OCI-LY7 (cell line): Measurements from ENCODE around the gene AMBP. TPM values are rescaled to one million over a fixed set of nuclear protein-coding genes. Genes with fewer than 3 reads are reported as not detected.

Source experiments
- BruUV-seq: library from RNA; stranded (reverse); fragments of 400-500 nt; replicated peaks from 2 replicates; lab custom pipeline; 2021; lab: Mats Ljungman, UMichigan
- CTCF ChIA-PET: fragments of 300-600 bp; sonication (Branson Sonifier 250); formaldehyde crosslinking; loops from one replicate; lab custom pipeline; 2022; ENCODE audit warnings: antibody characterized with exemption; ENCODE audit not compliant: unreplicated experiment; lab: Charles Lee
- POLR2A ChIA-PET: fragments of 300-600 bp; sonication (Branson Sonifier 250); formaldehyde crosslinking; loops from one replicate; lab custom pipeline; 2022; ENCODE audit warnings: antibody characterized with exemption; lab: Charles Lee
- DNase-seq: peaks from one replicate; pipeline ENCODE4 v3.0.0-alpha.2; 2015; ENCODE audit warnings: low spot score
- H2AFZ ChIP-seq: fragments of 200-600 bp; sonication (generic), shearing (Covaris generic); 2 replicates; pipeline ENCODE4 v1.6.1; 2014; ENCODE audit warnings: mild to moderate bottlenecking, antibody characterized with exemption, low read length, moderate library complexity
- H3K27ac ChIP-seq: fragments of 200-600 bp; sonication (generic); 2 replicates; pipeline ENCODE4 v1.5.1; 2014; ENCODE audit warnings: mixed run types, low read depth, mild to moderate bottlenecking, moderate library complexity, low read length, inconsistent platforms; ENCODE audit not compliant: poor library complexity, severe bottlenecking
- H3K36me3 ChIP-seq: fragments of 200-600 bp; sonication (generic); 2 replicates; pipeline ENCODE4 v1.6.1; 2014; ENCODE audit warnings: mild to moderate bottlenecking, antibody characterized with exemption, low read length, moderate library complexity, mixed read lengths; ENCODE audit not compliant: insufficient read depth
- H3K4me1 ChIP-seq: fragments of 200-600 bp; sonication (generic); 2 replicates; pipeline ENCODE4 v1.5.1; 2014; ENCODE audit warnings: mild to moderate bottlenecking, low read length; ENCODE audit not compliant: insufficient read depth, poor library complexity, severe bottlenecking
- H3K4me2 ChIP-seq: fragments of 200-600 bp; sonication (generic); 2 replicates; pipeline ENCODE4 v1.6.1; 2014; ENCODE audit warnings: mild to moderate bottlenecking, low read length
- H3K4me3 ChIP-seq: fragments of 200-600 bp; sonication (generic); 2 replicates; pipeline ENCODE4 v1.5.1; 2014; ENCODE audit warnings: mild to moderate bottlenecking, low read depth, low read length; ENCODE audit not compliant: poor library complexity, severe bottlenecking
- H3K79me2 ChIP-seq: fragments of 200-600 bp; sonication (generic); 2 replicates; pipeline ENCODE4 v1.6.1; 2016; ENCODE audit warnings: low read depth, mild to moderate bottlenecking, low read length, moderate library complexity, mixed read lengths; ENCODE audit not compliant: insufficient read depth
- H3K9me2 ChIP-seq: fragments of 200-600 bp; sonication (generic); 2 replicates; pipeline ENCODE4 v1.6.1; 2016; ENCODE audit warnings: mild to moderate bottlenecking, low read length, mixed read lengths; ENCODE audit not compliant: insufficient read depth
- H3K9me3 ChIP-seq: fragments of 200-600 bp; sonication (generic); 2 replicates; pipeline ENCODE4 v1.6.1; 2014; ENCODE audit warnings: mild to moderate bottlenecking, mixed run types, low read length, mixed read lengths
- H4K20me1 ChIP-seq: fragments of 200-600 bp; sonication (generic); 2 replicates; pipeline ENCODE4 v1.6.1; 2014; ENCODE audit warnings: mild to moderate bottlenecking, antibody characterized with exemption, low read length, moderate library complexity, mixed read lengths; ENCODE audit not compliant: insufficient read depth
- CTCF ChIP-seq: fragments of 200-600 bp; sonication (generic); conservative IDR thresholded peaks from 2 replicates; pipeline ENCODE4 v1.5.1; 2014; ENCODE audit warnings: mild to moderate bottlenecking, antibody characterized with exemption, low read length, moderate library complexity, mixed read lengths
- EZH2phosphoT487 ChIP-seq: fragments of 200-600 bp; sonication (generic); IDR thresholded peaks from 2 replicates; pipeline ENCODE4 v1.6.1; 2018; ENCODE audit warnings: low read depth, borderline replicate concordance, mild to moderate bottlenecking, mixed run types, antibody characterized with exemption, low read length, moderate library complexity, mixed read lengths
- intact Hi-C: fragments of 100-400 bp; cut with micrococcal nuclease; formaldehyde crosslinking; loops from one replicate; pipeline ENCODE4 v1.10.0; 2022; ENCODE audit not compliant: unreplicated experiment
- total RNA-seq, 2 experiments: library from RNA; depleted of rRNA in 1 of 2; stranded (reverse); fragments of >200 nt in 1 of 2; shearing (Covaris generic) in 1 of 2; gene quantifications; 2 replicates each; pipeline ENCODE4 v1.2.3, GENCODE V29; 2014 to 2022

AMBP gene
- total RNA-seq, 2 experiments from 2014 or later, result not detected

GRCh38 chr9:114016101-114016500, 62.0 kb downstream of the AMBP start:
- POLR2A ChIA-PET, result interaction anchor here (0.5 kb wide), 1 partner anchor 52 kb away, joined by 6 read pairs; no protein-coding TSS in a partner anchor
- H3K4me1 ChIP-seq, result no peaks in the 10 kb centered on the region

GRCh38 chr9:114015607-114016006, 62.5 kb downstream of the AMBP start:
- Histone ChIP-seq H3K4me3 (no peak overlapping the region), H3K9me2 (no peaks in the 10 kb centered on the region), H3K27ac (no peak overlapping the region), H3K4me1 (no peaks in the 10 kb centered on the region), H4K20me1 (no peaks in the 10 kb centered on the region), H3K36me3 (no peaks in the 10 kb centered on the region), H3K4me2 (no peak overlapping the region), H2AFZ (no peak overlapping the region), H3K79me2 (no peaks in the 10 kb centered on the region), H3K9me3 (no peaks in the 10 kb centered on the region)
- ChIA-PET CTCF (no interaction called here), POLR2A (no interaction called here)
- DNase-seq, result no peak
- intact Hi-C loops, result no loop called here
- no TSS peak for BruUV-seq
- no peak for TF ChIP-seq CTCF
- TF ChIP-seq EZH2phosphoT487, result no peak

More at GRCh38 chr9:114016101-114016500, 62.0 kb downstream of the AMBP start:
- no peak for TF ChIP-seq CTCF
- TF ChIP-seq EZH2phosphoT487, result no peak
- no TSS peak for BruUV-seq
- DNase-seq, result no peak
- H3K36me3 ChIP-seq, result no peaks in the 10 kb centered on the region
- H4K20me1 ChIP-seq, result no peaks in the 10 kb centered on the region
- no peak overlapping the region for H3K27ac ChIP-seq
- no peaks in the 10 kb centered on the region for H3K79me2 ChIP-seq
- no peak overlapping the region for H3K4me3 ChIP-seq
- CTCF ChIA-PET, result no interaction called here
- intact Hi-C loops, result no loop called here
- H3K9me3 ChIP-seq, result no peaks in the 10 kb centered on the region
- no peak overlapping the region for H3K4me2 ChIP-seq
- H3K9me2 ChIP-seq, result no peaks in the 10 kb centered on the region
- H2AFZ ChIP-seq, result no peak overlapping the region

- no peak overlapping the region for H3K27ac ChIP-seq
- H3K4me3 ChIP-seq, result no peak overlapping the region
- H2AFZ ChIP-seq, result no peak overlapping the region
- no peaks in the 10 kb centered on the region for H3K9me3 ChIP-seq
- no peak overlapping the region for H3K4me2 ChIP-seq
- H3K9me2 ChIP-seq, result no peaks in the 10 kb centered on the region
- POLR2A ChIA-PET, result interaction anchor here (0.5 kb wide), 1 partner anchor 370 kb away, joined by 3 read pairs; no protein-coding TSS in a partner anchor
- no TSS peak for BruUV-seq
- no peaks in the 10 kb centered on the region for H3K4me1 ChIP-seq
- DNase-seq, result no peak
- CTCF ChIA-PET, result no interaction called here
- no peaks in the 10 kb centered on the region for H3K79me2 ChIP-seq
- no peaks in the 10 kb centered on the region for H4K20me1 ChIP-seq
- intact Hi-C loops, result no loop called here
- TF ChIP-seq EZH2phosphoT487, result no peak
- no peak for TF ChIP-seq CTCF
- H3K36me3 ChIP-seq, result no peaks in the 10 kb centered on the region
Measured at GRCh38 chr9:114014044-114014443, 64.1 kb downstream of the AMBP start.
